WTC11 (cell line): ENCODE data around the gene EZR. TPM values are rescaled to one million over a fixed set of nuclear protein-coding genes. Genes with fewer than 3 reads are reported as not detected.

Experiments used
- ATAC-seq: fragments of 200-7000 bp; cut with Tn5 transposase; 2 replicates; pipeline ENCODE4 v1.10.0; 2021; ENCODE audit warnings: mild to moderate bottlenecking, moderate library complexity
- CTCF ChIA-PET: fragments of 300-600 bp; sonication (Branson Sonifier 250); formaldehyde crosslinking; loops from one replicate; lab custom pipeline; 2021; ENCODE audit warnings: antibody characterized with exemption; lab: Charles Lee
- POLR2A ChIA-PET: fragments of 350-600 bp; sonication (Branson Sonifier 250); formaldehyde crosslinking; loops from one replicate; lab custom pipeline; 2021; ENCODE audit warnings: antibody characterized with exemption; lab: Charles Lee
- DNase-seq: peaks from one replicate; pipeline ENCODE4 v3.0.0; 2021; ENCODE audit warnings: low spot score
- H3K27ac Mint-ChIP-seq: 2 replicates; pipeline ENCODE4 v1.8.0; 2021; ENCODE audit warnings: mixed read lengths
- H3K27me3 Mint-ChIP-seq: 2 replicates; pipeline ENCODE4 v1.8.0; 2021; ENCODE audit warnings: low read depth, mild to moderate bottlenecking, moderate library complexity, mixed read lengths
- H3K36me3 Mint-ChIP-seq: 2 replicates; pipeline ENCODE4 v1.8.0; 2021; ENCODE audit warnings: mixed read lengths
- H3K4me1 Mint-ChIP-seq: 2 replicates; pipeline ENCODE4 v1.8.0; 2022; ENCODE audit warnings: mixed read lengths
- H3K4me3 Mint-ChIP-seq: 2 replicates; pipeline ENCODE4 v1.8.0; 2021; ENCODE audit warnings: mild to moderate bottlenecking, moderate library complexity, mixed read lengths
- H3K9me3 Mint-ChIP-seq: 2 replicates; pipeline ENCODE4 v1.8.0; 2021; ENCODE audit warnings: mixed read lengths
- ESRRA ChIP-seq: sonication (generic); formaldehyde crosslinking; IDR thresholded peaks from 2 replicates; pipeline ENCODE4 v1.8.1; 2022; ENCODE audit warnings: mild to moderate bottlenecking, missing genetic modification reagents, borderline replicate concordance
- FOXP4 ChIP-seq: sonication (generic); formaldehyde crosslinking; IDR thresholded peaks from 2 replicates; pipeline ENCODE4 v1.8.0; 2022; ENCODE audit warnings: mild to moderate bottlenecking, missing genetic modification reagents
- GRHL2 ChIP-seq: fragments of 250-450 bp; sonication (Bioruptor Pico); IDR thresholded peaks from 2 replicates; pipeline ENCODE4 v1.8.0; 2022; ENCODE audit warnings: mild to moderate bottlenecking, moderate library complexity; ENCODE audit not compliant: insufficient replicate concordance, severe bottlenecking
- NR1H2 ChIP-seq: sonication (generic); formaldehyde crosslinking; IDR thresholded peaks from 2 replicates; pipeline ENCODE4 v1.9.0; 2021; ENCODE audit warnings: mild to moderate bottlenecking, moderate library complexity, missing genetic modification reagents
- SOX15 ChIP-seq: fragments of 250-450 bp; sonication (Bioruptor Pico); IDR thresholded peaks from 2 replicates; pipeline ENCODE4 v1.9.0; 2021; ENCODE audit warnings: mild to moderate bottlenecking
- SP1 ChIP-seq: sonication (generic); formaldehyde crosslinking; conservative IDR thresholded peaks from 2 replicates; pipeline ENCODE4 v1.8.1; 2022; ENCODE audit warnings: missing genetic modification reagents
- ZNF232 ChIP-seq: sonication (generic); formaldehyde crosslinking; IDR thresholded peaks from 2 replicates; pipeline ENCODE4 v1.8.0; 2022; ENCODE audit warnings: mild to moderate bottlenecking, missing genetic modification reagents
- ZNF317 ChIP-seq: sonication (generic); formaldehyde crosslinking; IDR thresholded peaks from 2 replicates; pipeline ENCODE4 v1.8.1; 2023; ENCODE audit warnings: low read depth, mild to moderate bottlenecking, moderate library complexity, missing genetic modification reagents, borderline replicate concordance
- ZNF416 ChIP-seq: fragments of 250-450 bp; sonication (Bioruptor Pico); IDR thresholded peaks from 2 replicates; pipeline ENCODE4 v1.9.0; 2021; ENCODE audit warnings: mild to moderate bottlenecking, inconsistent platforms
- ZSCAN18 ChIP-seq: fragments of 250-450 bp; sonication (Bioruptor Pico); IDR thresholded peaks from 2 replicates; pipeline ENCODE4 v2.1.2; 2022; ENCODE audit warnings: mild to moderate bottlenecking, moderate library complexity
- total RNA-seq: library from RNA; stranded (reverse); gene quantifications from 3 replicates; pipeline ENCODE4 v1.2.3, GENCODE V29; 2021
- TF ChIP-seq, protein P1 (sequence below): fragments of 250-450 bp; sonication (Bioruptor Pico); conservative IDR thresholded peaks from 2 replicates; pipeline ENCODE4 v1.9.0; 2021; ENCODE audit warnings: mild to moderate bottlenecking
- TF ChIP-seq, protein P2 (sequence below): sonication (generic); formaldehyde crosslinking; IDR thresholded peaks from 2 replicates; pipeline ENCODE4 v1.8.0; 2023; ENCODE audit warnings: missing genetic modification reagents, mild to moderate bottlenecking, borderline replicate concordance
- TF ChIP-seq, protein P3 (sequence below): sonication (generic); formaldehyde crosslinking; IDR thresholded peaks from 2 replicates; pipeline ENCODE4 v1.8.1; 2022; ENCODE audit warnings: low read depth, mild to moderate bottlenecking, moderate library complexity, missing genetic modification reagents, borderline replicate concordance

The EZR gene
- total RNA-seq, 1 experiment from 2014 or later, result 215 TPM

- Mint-ChIP-seq H3K4me1 (peaks cover 20% of the 10 kb centered on the region), H3K36me3 (no peaks in the 10 kb centered on the region), H3K27me3 (no peaks in the 10 kb centered on the region), H3K4me3 (no peak overlapping the region), H3K27ac (no peak overlapping the region), H3K9me3 (peaks cover 5% of the 10 kb centered on the region)
- ChIA-PET POLR2A (no interaction called here), CTCF (no interaction called here)
- TF ChIP-seq, protein P1, sequence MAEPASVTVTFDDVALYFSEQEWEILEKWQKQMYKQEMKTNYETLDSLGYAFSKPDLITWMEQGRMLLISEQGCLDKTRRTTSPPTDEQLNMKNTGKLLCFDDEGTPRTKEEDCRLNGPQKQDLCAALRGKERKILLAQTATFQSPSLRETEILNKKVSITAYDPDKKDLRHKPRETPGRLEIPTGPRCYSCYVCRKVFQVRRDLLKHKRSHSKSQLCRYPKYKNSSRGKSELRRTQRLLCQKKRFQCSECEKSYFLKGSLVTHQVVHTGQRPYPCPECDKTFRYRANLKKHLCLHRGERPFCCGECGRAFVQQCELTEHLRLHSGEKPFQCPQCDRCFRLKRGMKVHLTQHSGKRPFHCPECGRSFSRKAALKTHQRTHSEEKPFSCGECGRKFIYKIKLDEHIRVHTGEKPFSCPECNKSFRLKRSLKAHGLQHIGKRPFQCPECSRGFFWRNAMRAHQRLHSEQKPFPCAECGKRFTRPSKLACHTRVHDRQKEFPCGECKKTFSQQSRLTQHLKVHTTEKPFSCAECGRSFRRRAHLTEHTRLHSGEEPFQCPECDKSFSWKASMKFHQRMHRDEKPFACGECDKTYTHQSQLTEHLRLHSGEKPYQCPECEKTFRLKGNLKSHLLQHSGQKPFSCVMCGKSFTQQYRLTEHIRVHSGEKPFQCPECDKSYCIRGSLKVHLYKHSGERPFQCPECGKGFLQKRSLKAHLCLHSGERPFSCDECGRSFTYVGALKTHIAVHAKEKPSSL (CRISPR knock-in tag), result no peak
- TF ChIP-seq SP1 (CRISPR knock-in tag) (no peak), FOXP4 (CRISPR knock-in tag) (no peak), GRHL2 (CRISPR knock-in tag) (no peak), ZSCAN18 (CRISPR knock-in tag) (no peak), ZNF317 (CRISPR knock-in tag) (no peak), SOX15 (no peak), ZNF416 (CRISPR knock-in tag) (no peak), ZNF232 (CRISPR knock-in tag) (no peak), ESRRA (CRISPR knock-in tag) (no peak), NR1H2 (CRISPR knock-in tag) (no peak)
- TF ChIP-seq, protein P2, sequence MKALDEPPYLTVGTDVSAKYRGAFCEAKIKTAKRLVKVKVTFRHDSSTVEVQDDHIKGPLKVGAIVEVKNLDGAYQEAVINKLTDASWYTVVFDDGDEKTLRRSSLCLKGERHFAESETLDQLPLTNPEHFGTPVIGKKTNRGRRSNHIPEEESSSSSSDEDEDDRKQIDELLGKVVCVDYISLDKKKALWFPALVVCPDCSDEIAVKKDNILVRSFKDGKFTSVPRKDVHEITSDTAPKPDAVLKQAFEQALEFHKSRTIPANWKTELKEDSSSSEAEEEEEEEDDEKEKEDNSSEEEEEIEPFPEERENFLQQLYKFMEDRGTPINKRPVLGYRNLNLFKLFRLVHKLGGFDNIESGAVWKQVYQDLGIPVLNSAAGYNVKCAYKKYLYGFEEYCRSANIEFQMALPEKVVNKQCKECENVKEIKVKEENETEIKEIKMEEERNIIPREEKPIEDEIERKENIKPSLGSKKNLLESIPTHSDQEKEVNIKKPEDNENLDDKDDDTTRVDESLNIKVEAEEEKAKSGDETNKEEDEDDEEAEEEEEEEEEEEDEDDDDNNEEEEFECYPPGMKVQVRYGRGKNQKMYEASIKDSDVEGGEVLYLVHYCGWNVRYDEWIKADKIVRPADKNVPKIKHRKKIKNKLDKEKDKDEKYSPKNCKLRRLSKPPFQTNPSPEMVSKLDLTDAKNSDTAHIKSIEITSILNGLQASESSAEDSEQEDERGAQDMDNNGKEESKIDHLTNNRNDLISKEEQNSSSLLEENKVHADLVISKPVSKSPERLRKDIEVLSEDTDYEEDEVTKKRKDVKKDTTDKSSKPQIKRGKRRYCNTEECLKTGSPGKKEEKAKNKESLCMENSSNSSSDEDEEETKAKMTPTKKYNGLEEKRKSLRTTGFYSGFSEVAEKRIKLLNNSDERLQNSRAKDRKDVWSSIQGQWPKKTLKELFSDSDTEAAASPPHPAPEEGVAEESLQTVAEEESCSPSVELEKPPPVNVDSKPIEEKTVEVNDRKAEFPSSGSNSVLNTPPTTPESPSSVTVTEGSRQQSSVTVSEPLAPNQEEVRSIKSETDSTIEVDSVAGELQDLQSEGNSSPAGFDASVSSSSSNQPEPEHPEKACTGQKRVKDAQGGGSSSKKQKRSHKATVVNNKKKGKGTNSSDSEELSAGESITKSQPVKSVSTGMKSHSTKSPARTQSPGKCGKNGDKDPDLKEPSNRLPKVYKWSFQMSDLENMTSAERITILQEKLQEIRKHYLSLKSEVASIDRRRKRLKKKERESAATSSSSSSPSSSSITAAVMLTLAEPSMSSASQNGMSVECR (CRISPR knock-in tag), result no peak
- TF ChIP-seq, protein P3, sequence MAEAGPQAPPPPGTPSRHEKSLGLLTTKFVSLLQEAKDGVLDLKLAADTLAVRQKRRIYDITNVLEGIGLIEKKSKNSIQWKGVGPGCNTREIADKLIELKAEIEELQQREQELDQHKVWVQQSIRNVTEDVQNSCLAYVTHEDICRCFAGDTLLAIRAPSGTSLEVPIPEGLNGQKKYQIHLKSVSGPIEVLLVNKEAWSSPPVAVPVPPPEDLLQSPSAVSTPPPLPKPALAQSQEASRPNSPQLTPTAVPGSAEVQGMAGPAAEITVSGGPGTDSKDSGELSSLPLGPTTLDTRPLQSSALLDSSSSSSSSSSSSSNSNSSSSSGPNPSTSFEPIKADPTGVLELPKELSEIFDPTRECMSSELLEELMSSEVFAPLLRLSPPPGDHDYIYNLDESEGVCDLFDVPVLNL (CRISPR knock-in tag), result no peak
- ATAC-seq (no peak), DNase-seq (no peak)
These were observed 27.9 kb upstream of the EZR start for GRCh38 chr6:158847012-158847529.
